ENCODE data around the gene CCND2. TPM values are rescaled to one million over a fixed set of nuclear protein-coding genes. Genes with fewer than 3 reads are reported as not detected.
"Not testable (repeated sequence)": the region's sequence is repeated elsewhere in the genome, so short reads cannot be mapped to it uniquely, and the experiment has no call there.

CCND2 gene
- total RNA-seq, result 100 to 1,000 TPM; 101 to 129 TPM
- long read RNA-seq, donor 1, full-length matches to known transcripts, result 18 of 19 reads
- long read RNA-seq, donor 1, partial matches to known transcripts, result 0 of 19 reads
- long read RNA-seq, donor 1, other reads (novel, unspliced or antisense), result 1 of 19 reads
- long read RNA-seq, donor 2, full-length matches to known transcripts, result 49 of 68 reads
- long read RNA-seq, donor 2, partial matches to known transcripts, result 0 of 68 reads
- long read RNA-seq, donor 2, other reads (novel, unspliced or antisense), result 19 of 68 reads

GRCh38 chr12:4273652-4274395 is at the start of gene CCND2:
Gene CCND2, plus strand, starts transcription at chr12:4273762. Its CDS starts 279 bp downstream, at chr12:4274041.
- intact Hi-C loops (cut with DNase I), result loop anchor here (5.0 to 10.0 kb wide), 4 partner anchors 169 to 269 kb away; no protein-coding TSS in a partner anchor
- DNase-seq (ENCODE audit: low spot score), result peak; percentile 97

- DNase-seq (ENCODE audit: low spot score), result no peak
- intact Hi-C loops (cut with DNase I), result no loop called here
These were observed 49.2 kb upstream of the CCND2 start for GRCh38 chr12:4224206-4224889.

- intact Hi-C loops (cut with DNase I), result no loop called here
- no peak for DNase-seq (ENCODE audit: low spot score)
These were observed 48.0 kb upstream of the CCND2 start for GRCh38 chr12:4225571-4225970.

GRCh38 chr12:4227046-4227445 is 46.5 kb upstream of the CCND2 start:
- no peak for DNase-seq (ENCODE audit: low spot score)
- intact Hi-C loops (cut with DNase I), result no loop called here

- DNase-seq (ENCODE audit: low spot score), result no peak
- intact Hi-C loops (cut with DNase I), result no loop called here
These were observed 45.4 kb upstream of the CCND2 start for GRCh38 chr12:4228122-4228580.

- intact Hi-C loops (cut with DNase I), result no loop called here
- no peak for DNase-seq (ENCODE audit: low spot score)
These were observed 43.0 kb upstream of the CCND2 start for GRCh38 chr12:4230526-4230925.

DNA sequence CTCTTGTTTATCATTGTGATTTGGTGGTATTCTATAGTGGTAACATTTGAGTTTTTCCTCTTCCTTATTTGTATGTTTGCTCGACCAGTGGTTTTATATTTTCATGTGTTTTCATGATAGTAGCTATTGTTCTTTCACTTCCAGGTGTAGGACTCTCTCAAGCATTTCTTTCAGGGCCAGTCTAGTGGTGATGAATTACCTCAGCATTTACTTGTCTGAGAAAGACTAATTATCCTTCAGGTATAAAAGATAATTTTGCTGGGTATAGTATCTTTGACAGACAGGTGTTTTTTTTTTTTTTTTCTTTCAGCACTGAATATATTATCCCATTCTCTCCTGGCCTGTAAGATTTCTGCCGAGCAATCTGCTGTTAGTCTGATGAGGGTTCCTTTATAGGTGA is 35.0 kb upstream of the CCND2 start:
- no peak for DNase-seq (ENCODE audit: low spot score)
- intact Hi-C loops (cut with DNase I), result no loop called here

DNA sequence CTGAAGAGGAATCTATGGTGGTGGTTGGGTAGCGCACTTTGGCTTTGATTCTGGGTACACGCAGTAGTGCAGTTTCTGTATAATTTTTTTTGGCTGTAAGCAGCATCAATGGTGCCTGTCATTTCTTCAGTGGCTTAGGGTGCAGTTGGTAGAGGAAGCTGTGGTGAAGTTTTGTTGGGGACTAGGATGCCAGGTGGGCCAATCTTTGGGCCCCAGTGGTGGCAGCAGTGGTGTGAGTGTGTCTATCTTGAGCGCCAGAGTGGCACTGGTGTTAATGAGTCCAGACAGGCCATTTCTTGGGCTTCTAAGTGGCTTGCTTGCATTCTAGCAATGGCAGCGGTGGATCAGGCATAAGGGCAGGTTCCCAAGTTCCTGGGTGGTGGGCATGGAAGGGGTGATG is 33.8 kb upstream of the CCND2 start:
- DNase-seq (ENCODE audit: low spot score), result no peak
- intact Hi-C loops (cut with DNase I), result no loop called here

- DNase-seq (ENCODE audit: low spot score), result no peak
- intact Hi-C loops (cut with DNase I), result no loop called here
These were observed 33.3 kb upstream of the CCND2 start for GRCh38 chr12:4240161-4240783.

DNA sequence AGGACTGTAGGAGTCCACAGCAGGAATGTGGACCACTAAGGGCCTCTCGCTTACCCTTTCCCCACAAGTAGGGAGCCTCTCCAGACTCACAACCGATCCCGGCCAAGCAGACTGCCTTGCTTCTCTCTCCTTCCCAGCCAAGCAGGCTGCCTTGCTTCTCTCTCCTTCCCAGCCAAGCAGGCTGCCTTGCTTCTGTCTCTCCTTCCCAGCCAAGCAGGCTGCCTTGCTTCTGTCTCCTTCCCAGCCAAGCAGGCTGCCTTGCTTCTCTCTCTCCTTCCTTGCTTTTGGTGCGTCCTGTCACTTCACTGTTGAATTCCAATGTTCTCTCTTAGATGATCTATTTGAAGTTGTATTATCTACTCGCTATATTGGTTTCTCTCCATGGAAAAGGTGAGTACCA is 32.6 kb upstream of the CCND2 start:
- intact Hi-C loops (cut with DNase I), result no loop called here
- DNase-seq (ENCODE audit: low spot score), result no peak

DNA sequence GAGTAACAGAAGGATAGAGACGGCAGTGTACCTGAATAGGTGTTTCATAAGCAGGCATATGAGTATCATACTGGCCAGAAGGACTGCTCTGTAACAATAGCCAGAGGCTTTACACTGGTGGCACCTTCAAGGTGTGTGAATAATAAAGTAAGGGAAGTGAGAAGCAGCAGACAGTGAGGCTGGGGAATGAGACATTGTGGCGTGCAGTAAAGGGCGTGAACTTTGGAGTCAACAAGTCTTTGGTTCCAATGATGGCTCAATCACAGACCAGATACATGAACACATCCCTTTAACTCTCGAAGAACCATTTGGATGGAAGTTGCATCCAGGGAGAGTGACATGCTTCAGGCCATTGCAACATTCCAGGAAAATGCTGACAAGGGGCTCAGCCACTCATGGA is 32.0 kb upstream of the CCND2 start:
- intact Hi-C loops (cut with DNase I), result no loop called here
- no peak for DNase-seq (ENCODE audit: low spot score)

GRCh38 chr12:4242595-4242994 is 31.0 kb upstream of the CCND2 start:
- no peak for DNase-seq (ENCODE audit: low spot score)

DNA sequence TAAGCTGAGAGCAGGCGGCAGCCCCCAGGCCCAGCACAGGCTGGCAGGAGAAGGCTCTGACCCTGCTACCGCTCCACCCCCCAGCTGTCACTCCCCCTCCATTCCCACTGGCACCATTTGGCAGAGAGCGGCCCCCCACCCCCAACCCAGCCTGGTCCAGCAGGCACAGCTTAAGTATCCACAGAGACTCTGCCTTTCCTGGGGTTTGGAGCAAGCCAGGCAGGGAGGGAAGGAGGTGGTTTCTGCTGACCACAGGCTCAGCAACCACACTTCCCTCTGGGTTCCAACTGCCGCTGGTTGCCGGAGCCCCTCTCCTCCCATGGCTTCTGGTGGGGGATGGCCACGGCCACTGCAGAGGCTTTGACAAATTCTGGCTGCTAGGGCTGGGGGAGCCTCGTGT is 30.5 kb upstream of the CCND2 start:
- DNase-seq (ENCODE audit: low spot score), result no peak

More at GRCh38 chr12:4242595-4242994, 31.0 kb upstream of the CCND2 start:
- intact Hi-C loops (cut with DNase I), result no loop called here

GRCh38 chr12:4243491-4244100 is 30.0 kb upstream of the CCND2 start:
- DNase-seq (ENCODE audit: low spot score); intact Hi-C loops (cut with DNase I): not testable (repeated sequence)

More for the DNA sequence above, 30.5 kb upstream of the CCND2 start:
- intact Hi-C loops (cut with DNase I), result no loop called here

DNA sequence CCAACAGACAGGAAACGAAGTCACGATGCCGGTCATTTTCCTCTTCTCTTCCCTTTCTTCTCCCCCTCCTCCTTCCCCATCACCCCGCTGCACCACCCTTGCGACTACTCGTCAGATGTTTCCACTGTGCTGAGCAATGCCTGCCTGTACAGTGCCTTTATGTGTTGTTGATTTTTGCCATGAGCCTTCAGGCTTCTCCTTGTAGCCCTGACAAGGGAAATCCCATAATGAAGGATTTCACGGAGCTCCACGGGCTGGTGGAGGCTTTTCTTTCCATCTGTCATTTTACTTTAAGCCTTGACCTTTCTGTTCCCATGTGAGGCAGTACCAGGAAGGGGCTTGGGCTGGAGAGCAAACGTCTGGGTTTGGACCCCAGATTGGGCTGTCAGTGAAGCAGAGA is 28.7 kb upstream of the CCND2 start:
- intact Hi-C loops (cut with DNase I), result no loop called here
- DNase-seq (ENCODE audit: low spot score), result no peak

- intact Hi-C loops (cut with DNase I), result no loop called here
- DNase-seq (ENCODE audit: low spot score), result no peak
These were observed 28.1 kb upstream of the CCND2 start for GRCh38 chr12:4245446-4245845.

DNA sequence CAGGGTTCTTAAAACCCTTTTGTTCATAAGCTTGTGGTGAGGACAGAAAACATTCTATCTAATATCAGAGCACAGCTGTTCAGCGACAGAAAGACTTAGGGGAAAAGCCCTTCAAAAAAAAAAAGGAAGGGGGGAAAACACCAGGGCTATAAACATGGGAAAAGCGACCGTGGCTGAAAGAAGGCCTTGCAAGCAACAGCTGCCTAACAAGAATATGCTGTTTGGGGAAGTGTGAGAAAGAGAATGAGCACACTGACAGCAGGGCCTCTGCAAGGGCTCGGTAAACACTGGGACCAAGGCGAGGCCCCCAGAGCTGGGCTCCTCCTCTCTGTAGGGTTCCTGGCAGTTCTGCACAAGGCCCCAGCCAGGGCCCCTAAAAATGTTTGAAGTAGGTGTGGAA is 27.4 kb upstream of the CCND2 start:
- DNase-seq (ENCODE audit: low spot score), result no peak
- intact Hi-C loops (cut with DNase I), result no loop called here

GRCh38 chr12:4250691-4251090 is 22.9 kb upstream of the CCND2 start:
- DNase-seq (ENCODE audit: low spot score), result no peak

GRCh38 chr12:4251216-4251891 is 22.2 kb upstream of the CCND2 start:
- DNase-seq (ENCODE audit: low spot score), result no peak
- intact Hi-C loops (cut with DNase I), result no loop called here

More at GRCh38 chr12:4250691-4251090, 22.9 kb upstream of the CCND2 start:
- intact Hi-C loops (cut with DNase I), result no loop called here
